ENCODE measurements around the gene LRRC71. TPM values are rescaled to one million over a fixed set of nuclear protein-coding genes. Genes with fewer than 3 reads are reported as not detected.

The LRRC71 gene
- total RNA-seq, 1 experiment from 2014 or later, result not detected

GRCh38 chr1:156947127-156947526, 26.7 kb downstream of the LRRC71 start:
- DNase-seq (ENCODE audit: low spot score), result no peak

GRCh38 chr1:156947818-156948525, 27.5 kb downstream of the LRRC71 start:
- no peak for DNase-seq (ENCODE audit: low spot score)

GRCh38 chr1:156948708-156949107, 28.3 kb downstream of the LRRC71 start:
- DNase-seq (ENCODE audit: low spot score), result no peak

- DNase-seq (ENCODE audit: low spot score), result no peak
Observed at GRCh38 chr1:156949127-156949526, 28.7 kb downstream of the LRRC71 start.

GRCh38 chr1:156951371-156951770, 30.9 kb downstream of the LRRC71 start:
- DNase-seq (ENCODE audit: low spot score), result no peak

- no peak for DNase-seq (ENCODE audit: low spot score)
Observed at GRCh38 chr1:156953571-156953970, 33.1 kb downstream of the LRRC71 start.

- no peak for DNase-seq (ENCODE audit: low spot score)
Observed at GRCh38 chr1:156956333-156956732, 35.9 kb downstream of the LRRC71 start.

- no peak for DNase-seq (ENCODE audit: low spot score)
Observed at GRCh38 chr1:156957634-156958033, 37.2 kb downstream of the LRRC71 start.

- DNase-seq (ENCODE audit: low spot score), result peak; percentile 66
Observed at GRCh38 chr1:156958247-156958714, 37.8 kb downstream of the LRRC71 start.

GRCh38 chr1:156959414-156959813, 39.0 kb downstream of the LRRC71 start:
- DNase-seq (ENCODE audit: low spot score), result peak; percentile 49

- no peak for DNase-seq (ENCODE audit: low spot score)
Observed at GRCh38 chr1:156959925-156960324, 39.5 kb downstream of the LRRC71 start.

GRCh38 chr1:156961709-156962108, 41.3 kb downstream of the LRRC71 start:
- peak; percentile 38 for DNase-seq (ENCODE audit: low spot score)

- peak; percentile 16 for DNase-seq (ENCODE audit: low spot score)
Observed at GRCh38 chr1:156963621-156964020, 43.2 kb downstream of the LRRC71 start.

GRCh38 chr1:156964441-156964840, 44.0 kb downstream of the LRRC71 start:
- no peak for DNase-seq (ENCODE audit: low spot score)

GRCh38 chr1:156969496-156969895, 49.1 kb downstream of the LRRC71 start:
- DNase-seq (ENCODE audit: low spot score), result no peak

- DNase-seq (ENCODE audit: low spot score), result no peak
Observed at GRCh38 chr1:156970017-156970416, 49.6 kb downstream of the LRRC71 start.

- DNase-seq (ENCODE audit: low spot score), result no peak
Observed at GRCh38 chr1:156973417-156973816, 53.0 kb downstream of the LRRC71 start.

GRCh38 chr1:156975084-156975483, 54.7 kb downstream of the LRRC71 start:
- no peak for DNase-seq (ENCODE audit: low spot score)

GRCh38 chr1:156980551-156980950, 60.1 kb downstream of the LRRC71 start:
- DNase-seq (ENCODE audit: low spot score), result no peak

Other genes starting within 250 kb of the LRRC71 start
- gene NES, start 243.2 kb upstream of the LRRC71 start, total RNA-seq (2014; rRNA removed; shearing (Covaris generic)), result 60.4 and 105 TPM in 2 replicates
- 5.4 and 6.3 TPM in 2 replicates for gene CRABP2, start 215.0 kb upstream of the LRRC71 start, total RNA-seq (2014; rRNA removed; shearing (Covaris generic))
- 4.9 and 5.7 TPM in 2 replicates for gene METTL25B, start 192.2 kb upstream of the LRRC71 start, total RNA-seq (2014; rRNA removed; shearing (Covaris generic))
- gene ISG20L2, start 191.9 kb upstream of the LRRC71 start, total RNA-seq (2014; rRNA removed; shearing (Covaris generic)), result 18.9 and 25.6 TPM in 2 replicates
- gene MRPL24, start 179.5 kb upstream of the LRRC71 start, total RNA-seq (2014; rRNA removed; shearing (Covaris generic)), result 133 and 138 TPM in 2 replicates
- gene HDGF, start 169.0 kb upstream of the LRRC71 start, total RNA-seq (2014; rRNA removed; shearing (Covaris generic)), result 430 and 446 TPM in 2 replicates
- gene PRCC, start 153.1 kb upstream of the LRRC71 start, total RNA-seq (2014; rRNA removed; shearing (Covaris generic)), result 40.3 and 51.5 TPM in 2 replicates
- gene SH2D2A, start 103.8 kb upstream of the LRRC71 start, total RNA-seq (2014; rRNA removed; shearing (Covaris generic)), result 0.09 TPM in 1 of 2 replicates, not detected in the other
- not detected in 2 replicates for gene INSRR, start 61.5 kb upstream of the LRRC71 start, total RNA-seq (2014; rRNA removed; shearing (Covaris generic))
- gene NTRK1, start 59.8 kb upstream of the LRRC71 start, total RNA-seq (2014; rRNA removed; shearing (Covaris generic)), result 0.16 and 0.24 TPM in 2 replicates
- gene PEAR1, start 26.9 kb upstream of the LRRC71 start, total RNA-seq (2014; rRNA removed; shearing (Covaris generic)), result 2.8 and 3.1 TPM in 2 replicates
- gene ARHGEF11, start 125.1 kb downstream of the LRRC71 start, total RNA-seq (2014; rRNA removed; shearing (Covaris generic)), result 21.5 and 21.7 TPM in 2 replicates
- not detected in 2 replicates for gene ETV3L, start 179.2 kb downstream of the LRRC71 start, total RNA-seq (2014; rRNA removed; shearing (Covaris generic))
- 6.7 and 7.6 TPM in 2 replicates for gene ETV3, start 217.8 kb downstream of the LRRC71 start, total RNA-seq (2014; rRNA removed; shearing (Covaris generic))